SK-N-MC (cell line): ENCODE results near the gene R3HDM2.
A peak's percentile ranks its signal among the peaks of the same experiment; 100 is the strongest.

Source experiments
- DNase-seq: peaks from one replicate; pipeline ENCODE4 v3.0.0-alpha.2; 2011; ENCODE audit warnings: low read depth, low spot score
- H3K27ac ChIP-seq: fragments of 200-600 bp; sonication (generic); 2 replicates; pipeline ENCODE4 v1.5.1; 2016; ENCODE audit warnings: mixed run types
- H3K36me3 ChIP-seq: fragments of 200-600 bp; sonication (generic); 2 replicates; pipeline ENCODE4 v1.6.1; 2017; ENCODE audit warnings: antibody characterized with exemption, low read length, mixed read lengths; ENCODE audit not compliant: insufficient read depth
- H3K4me3 ChIP-seq: fragments of 200-600 bp; sonication (generic); 2 replicates; pipeline ENCODE4 v1.5.1; 2016
- H3K9ac ChIP-seq: fragments of 200-600 bp; sonication (generic); 2 replicates; pipeline ENCODE4 v1.8.0; 2017; ENCODE audit warnings: mixed run types, mixed read lengths; ENCODE audit not compliant: insufficient read length
- H3K9me3 ChIP-seq: fragments of 200-600 bp; sonication (generic); 2 replicates; pipeline ENCODE4 v1.6.1; 2017; ENCODE audit warnings: low read depth, mild to moderate bottlenecking, antibody characterized with exemption, low read length, moderate library complexity, mixed read lengths
- EZH2 ChIP-seq: fragments of 200-600 bp; sonication (generic); IDR thresholded peaks from one replicate; pipeline ENCODE4 v1.6.1; 2017; ENCODE audit warnings: antibody characterized with exemption
- FOXP2 ChIP-seq: optimal IDR thresholded peaks from 2 replicates; pipeline ENCODE3; 2011; ENCODE audit warnings: mild to moderate bottlenecking, moderate library complexity; ENCODE audit not compliant: insufficient read depth; ENCODE audit errors: extremely low read length, control extremely low read depth
- POLR2AphosphoS5 ChIP-seq: IDR thresholded peaks from 2 replicates; pipeline ENCODE4 v1.6.1; 2012; ENCODE audit warnings: mild to moderate bottlenecking, low read depth, low read length, borderline replicate concordance

The R3HDM2 gene

DNA sequence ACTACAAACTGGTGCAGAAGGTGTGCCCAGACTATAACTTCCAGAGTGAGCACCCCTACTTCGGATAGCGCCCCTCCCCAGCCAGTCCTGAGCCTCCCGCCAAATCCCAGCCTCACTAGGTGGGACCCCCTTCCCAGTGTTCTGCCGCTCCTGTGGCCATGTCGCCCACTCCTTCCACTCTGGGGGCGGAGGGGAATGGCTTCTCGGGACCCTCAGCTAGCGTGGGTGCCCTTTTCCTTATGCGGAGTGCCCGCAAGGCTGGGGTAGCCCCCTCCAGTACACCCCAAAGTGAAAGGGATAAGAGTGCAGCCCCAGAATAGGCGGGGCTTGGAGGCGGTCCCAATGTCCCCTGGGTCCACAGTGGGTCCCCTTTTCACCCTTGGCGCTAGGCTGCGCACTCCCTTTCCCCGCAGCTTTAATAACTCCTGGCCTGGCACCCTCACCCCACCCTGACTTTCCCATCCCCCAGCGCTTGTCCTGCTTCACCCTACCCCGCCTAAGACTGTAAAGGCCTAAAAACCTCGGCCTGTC lies 205.1 kb downstream of the R3HDM2 start:
- no peak for DNase-seq
- no peaks in the 10 kb centered on the region for H3K9me3 ChIP-seq
- H3K4me3 ChIP-seq, result no peak overlapping the region
- no peak overlapping the region for H3K27ac ChIP-seq
- no peak overlapping the region for H3K9ac ChIP-seq
- no peak for TF ChIP-seq FOXP2
- no peak for TF ChIP-seq EZH2
- no peak for TF ChIP-seq POLR2AphosphoS5
- peaks cover 1% of the 10 kb centered on the region; the same call in 1 of the 2 replicates for H3K36me3 ChIP-seq

DNA sequence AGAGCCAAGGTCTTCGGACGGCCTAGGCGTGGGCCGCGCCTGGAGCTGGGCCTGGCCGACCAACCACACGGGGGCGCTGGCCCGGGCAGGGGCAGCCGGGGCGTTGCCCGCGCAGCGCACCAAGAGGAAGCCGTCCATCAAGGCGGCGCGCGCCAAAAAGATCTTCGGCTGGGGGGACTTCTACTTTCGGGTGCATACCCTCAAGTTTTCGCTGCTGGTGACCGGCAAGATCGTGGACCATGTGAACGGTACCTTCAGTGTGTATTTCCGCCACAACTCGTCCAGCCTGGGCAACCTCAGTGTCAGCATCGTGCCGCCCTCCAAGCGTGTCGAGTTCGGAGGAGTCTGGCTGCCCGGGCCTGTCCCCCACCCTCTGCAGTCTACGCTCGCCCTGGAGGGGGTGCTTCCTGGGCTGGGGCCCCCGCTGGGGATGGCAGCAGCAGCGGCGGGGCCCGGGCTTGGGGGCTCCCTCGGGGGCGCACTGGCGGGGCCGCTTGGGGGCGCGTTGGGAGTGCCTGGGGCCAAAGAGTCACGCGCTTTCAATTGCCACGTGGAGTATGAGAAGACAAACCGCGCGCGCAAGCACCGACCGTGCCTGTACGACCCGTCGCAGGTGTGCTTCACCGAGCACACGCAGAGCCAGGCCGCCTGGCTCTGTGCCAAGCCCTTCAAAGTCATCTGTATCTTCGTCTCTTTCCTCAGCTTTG lies 205.7 kb downstream of the R3HDM2 start:
- Histone ChIP-seq H3K9ac (no peak overlapping the region), H3K27ac (no peak overlapping the region), H3K36me3 (no peaks in the 10 kb centered on the region), H3K9me3 (no peaks in the 10 kb centered on the region), H3K4me3 (no peak overlapping the region)
- no peak for DNase-seq
- no peak for TF ChIP-seq EZH2
- no peak for TF ChIP-seq FOXP2
- no peak for TF ChIP-seq POLR2AphosphoS5

DNA sequence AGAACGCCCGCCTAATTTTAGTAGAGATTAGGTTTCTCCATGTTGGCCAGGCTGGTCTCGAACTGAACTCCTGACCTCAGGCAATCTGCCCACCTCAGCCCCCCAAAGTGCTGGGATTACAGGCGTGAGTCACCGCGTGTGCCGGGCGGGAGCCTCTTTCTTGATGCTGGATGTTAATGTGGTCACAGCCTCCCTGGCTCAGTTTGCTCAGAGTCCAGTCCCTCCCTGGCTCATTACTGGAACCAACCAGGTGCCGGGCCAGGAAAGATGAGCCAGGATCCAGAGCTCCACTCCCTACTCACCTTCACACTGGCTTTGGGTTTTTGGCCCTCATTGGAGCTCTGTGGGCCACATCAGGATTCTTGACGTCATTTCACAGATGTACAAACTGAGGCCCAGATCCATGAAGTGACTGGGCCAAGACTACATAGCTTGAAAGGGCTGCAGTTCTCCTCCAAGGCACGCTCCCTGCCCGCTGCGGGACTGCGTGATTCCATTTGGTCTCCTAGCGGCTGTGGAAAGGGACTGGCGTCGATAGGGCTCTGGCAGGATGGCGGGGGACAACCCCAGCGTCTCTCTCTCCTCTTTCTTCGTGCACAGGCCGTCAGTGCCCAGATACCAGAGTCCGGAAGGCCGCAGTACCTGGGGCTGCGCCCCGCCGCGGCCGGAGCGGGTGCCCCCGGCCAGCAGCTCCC lies 206.4 kb downstream of the R3HDM2 start:
- TF ChIP-seq POLR2AphosphoS5, result no peak
- no peak for TF ChIP-seq EZH2
- no peak for TF ChIP-seq FOXP2
- H3K27ac ChIP-seq, result no peak overlapping the region
- no peaks in the 10 kb centered on the region for H3K9me3 ChIP-seq
- H3K4me3 ChIP-seq, result no peak overlapping the region
- no peak overlapping the region for H3K9ac ChIP-seq
- no peaks in the 10 kb centered on the region for H3K36me3 ChIP-seq
- DNase-seq, result no peak

DNA sequence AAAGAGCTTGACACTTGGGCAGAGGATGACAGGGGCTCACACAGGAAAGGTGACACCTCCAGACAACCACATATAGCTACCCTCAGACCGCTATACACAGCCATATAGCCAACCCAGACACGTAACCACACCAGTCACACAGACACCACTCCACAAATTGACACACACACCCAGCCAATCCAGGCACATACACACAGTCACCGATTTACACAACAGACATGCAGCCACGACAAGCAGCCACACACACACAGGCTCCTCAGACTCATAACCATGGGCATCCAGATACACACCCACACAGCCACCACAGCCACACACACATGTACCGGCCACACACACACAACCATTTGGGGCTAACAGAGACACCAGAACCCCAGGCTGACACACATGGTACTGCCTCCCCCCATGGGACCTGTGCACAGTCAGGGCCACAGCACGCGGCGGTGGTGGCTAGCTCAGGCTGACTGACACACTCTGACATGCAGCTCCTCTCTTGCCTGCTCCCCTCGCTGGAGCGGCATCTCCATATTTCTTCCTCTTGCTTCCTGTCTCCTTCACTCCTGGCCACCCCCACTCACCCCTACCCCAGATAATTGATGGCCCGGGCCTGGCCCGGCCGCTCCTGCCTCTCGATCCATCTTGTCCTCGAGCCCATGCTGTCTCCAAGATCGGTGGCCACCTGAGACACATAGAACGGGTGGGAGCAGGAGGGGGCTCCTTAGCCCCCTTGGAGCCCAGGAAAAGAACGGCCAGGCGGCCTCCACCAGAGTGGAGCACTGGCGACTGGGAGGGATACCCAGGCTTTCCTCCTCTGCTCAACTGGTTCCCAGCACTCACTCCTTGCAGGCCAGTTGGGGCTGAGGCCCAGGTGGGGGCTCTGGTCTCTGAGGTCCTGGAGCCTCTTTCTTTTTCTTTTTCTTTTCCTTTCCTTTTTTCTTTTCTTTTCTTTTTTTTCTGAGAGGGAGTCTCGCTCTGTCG lies 207.4 kb downstream of the R3HDM2 start:
- Histone ChIP-seq H3K27ac (no peak overlapping the region), H3K4me3 (no peak overlapping the region), H3K9ac (no peak overlapping the region), H3K9me3 (no peaks in the 10 kb centered on the region), H3K36me3 (no peaks in the 10 kb centered on the region)
- no peak for DNase-seq
- TF ChIP-seq FOXP2 (no peak), POLR2AphosphoS5 (no peak), EZH2 (no peak)

DNA sequence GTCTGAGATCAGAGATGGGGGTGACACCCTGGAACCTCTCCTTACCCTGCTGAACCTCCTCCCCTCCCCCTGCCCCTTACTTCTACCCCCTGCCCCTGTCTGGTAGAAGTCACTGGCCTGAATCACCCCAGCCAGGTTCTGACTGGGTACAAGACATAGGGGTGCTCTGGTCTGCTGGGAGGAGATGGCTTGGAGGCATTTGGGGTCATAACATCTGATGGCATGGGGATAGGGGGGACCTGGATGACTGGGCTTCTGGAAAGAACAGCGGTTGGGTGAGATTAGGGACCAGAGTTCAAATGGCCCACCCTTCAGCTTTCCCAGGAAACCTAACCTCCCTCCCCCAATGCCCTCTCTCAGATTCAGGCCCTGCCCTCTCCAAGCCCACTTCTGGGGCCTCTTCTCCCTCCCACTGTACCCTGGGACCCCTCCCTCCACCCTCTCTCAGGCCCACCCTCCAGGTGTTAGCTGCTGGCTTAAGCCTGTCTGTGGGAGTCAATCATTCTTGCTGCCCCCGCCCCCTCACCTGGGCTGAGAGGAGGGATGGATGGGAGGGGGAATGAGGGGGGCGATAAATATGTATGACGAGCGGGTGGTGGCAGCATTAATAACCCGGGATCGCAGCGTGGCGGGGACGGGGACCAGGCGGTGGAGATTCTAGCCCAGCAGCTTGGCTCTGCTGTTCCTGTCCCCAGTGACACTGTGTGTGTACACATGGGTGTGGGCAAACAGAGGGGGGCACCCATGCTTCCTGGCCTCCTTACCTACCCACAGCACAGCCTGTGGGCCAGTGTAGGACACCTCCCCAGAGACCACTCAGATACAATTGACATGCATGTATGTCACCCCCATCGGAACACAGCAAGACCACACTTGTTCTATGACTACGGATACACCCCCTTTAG lies 208.3 kb downstream of the R3HDM2 start:
- Histone ChIP-seq H3K36me3 (no peaks in the 10 kb centered on the region), H3K4me3 (no peak overlapping the region), H3K9ac (no peak overlapping the region), H3K27ac (no peak overlapping the region), H3K9me3 (no peaks in the 10 kb centered on the region)
- no peak for DNase-seq
- TF ChIP-seq EZH2, result no peak
- no peak for TF ChIP-seq POLR2AphosphoS5
- TF ChIP-seq FOXP2, result no peak

DNA sequence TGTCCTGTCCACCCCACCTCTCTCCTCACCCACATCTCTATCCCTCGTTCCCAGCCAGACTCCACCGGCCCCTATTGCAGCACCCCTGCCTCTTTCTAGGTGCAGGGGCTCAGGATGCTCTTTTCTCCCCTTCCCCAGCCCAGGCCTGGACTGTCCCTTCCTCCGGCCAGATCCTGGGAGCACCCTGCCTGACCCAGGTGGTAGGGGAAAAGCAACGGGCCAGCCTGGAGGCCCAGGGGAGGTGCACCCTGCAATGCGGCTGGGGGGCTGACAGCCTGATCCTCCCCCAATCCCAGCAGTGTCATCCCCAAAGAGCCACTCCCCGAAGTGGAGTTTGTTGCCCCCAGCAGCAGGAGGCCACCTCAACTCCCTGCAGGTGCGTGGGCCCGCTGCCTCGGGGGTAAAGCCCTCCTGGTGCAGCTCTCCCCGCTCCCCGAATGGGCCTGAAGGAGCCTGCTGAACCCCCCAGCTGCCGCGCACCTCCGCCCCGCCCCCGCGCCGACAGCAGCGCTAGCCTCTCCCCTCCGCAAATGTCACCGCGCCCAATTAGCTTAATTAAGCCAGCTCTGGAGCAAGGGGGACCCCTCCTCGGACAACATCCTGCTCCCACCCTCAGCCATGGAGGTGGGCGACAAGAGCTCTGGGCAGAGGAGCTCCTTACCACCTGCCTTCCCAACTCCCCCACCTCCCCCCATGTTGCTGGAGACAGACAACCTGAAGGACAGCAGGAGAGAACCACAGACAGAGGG lies 209.5 kb downstream of the R3HDM2 start:
- Histone ChIP-seq H3K4me3 (no peak overlapping the region), H3K27ac (no peak overlapping the region), H3K9me3 (no peaks in the 10 kb centered on the region), H3K9ac (no peak overlapping the region), H3K36me3 (no peaks in the 10 kb centered on the region)
- TF ChIP-seq POLR2AphosphoS5 (no peak), EZH2 (no peak), FOXP2 (no peak)
- no peak for DNase-seq

DNA sequence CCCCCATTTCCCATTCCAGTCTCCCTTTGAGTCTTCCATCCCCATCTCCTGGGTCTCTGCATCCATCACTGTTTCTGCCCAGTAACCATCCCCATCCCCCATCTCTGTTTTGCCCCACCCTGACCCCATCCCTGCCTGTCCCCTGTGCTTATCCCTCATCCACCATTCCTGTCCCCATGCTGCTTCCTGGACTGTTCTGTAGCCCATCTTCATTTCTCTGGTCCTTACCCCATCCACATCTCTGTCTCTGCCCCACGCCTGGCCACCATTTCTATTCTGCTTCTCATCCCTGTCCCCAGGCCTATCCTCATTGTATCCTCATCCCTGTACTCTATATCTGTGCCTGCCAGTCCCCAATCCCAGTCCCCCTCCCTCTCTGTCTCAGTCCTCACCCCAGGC lies 210.1 kb downstream of the R3HDM2 start:
- no peak for DNase-seq
- Histone ChIP-seq H3K9me3 (no peaks in the 10 kb centered on the region), H3K36me3 (no peaks in the 10 kb centered on the region), H3K27ac (no peak overlapping the region), H3K9ac (no peak overlapping the region), H3K4me3 (peak overlapping the region; percentile 80)
- no peak for TF ChIP-seq FOXP2
- TF ChIP-seq EZH2, result no peak
- TF ChIP-seq POLR2AphosphoS5, result no peak
